Measurements from ENCODE around the gene SLAMF8.

Gene SLAMF8

GRCh38 chr1:159831412-159832141, 4.9 kb downstream of the SLAMF8 start:
- Histone ChIP-seq H3K27me3 (ENCODE audit: insufficient read depth, low read length) (peaks cover 31% of the 10 kb centered on the region; the same call in 1 of the 2 replicates), H3K27ac (ENCODE audit: low read depth, low read length) (no peak overlapping the region), H3K4me1 (ENCODE audit: insufficient read depth, low read length) (peaks cover 10% of the 10 kb centered on the region; the same call in 1 of the 2 replicates), H3K4me3 (ENCODE audit: low read length) (no peak overlapping the region), H3K9me3 (ENCODE audit: insufficient read depth, low read depth, low read length) (no peaks in the 10 kb centered on the region), H3K9ac (ENCODE audit: low read depth, low read length) (no peak overlapping the region), H3K36me3 (ENCODE audit: insufficient read depth, low read length) (no peaks in the 10 kb centered on the region)
- 46% methylated on average over 6 of the region's 7 CpGs for WGBS

- WGBS, result 86% methylated on average over 2 of the region's 2 CpGs
- Histone ChIP-seq H3K4me1 (ENCODE audit: insufficient read depth, low read length) (peaks cover 10% of the 10 kb centered on the region; the same call in 1 of the 2 replicates), H3K9me3 (ENCODE audit: insufficient read depth, low read depth, low read length) (no peaks in the 10 kb centered on the region), H3K27me3 (ENCODE audit: insufficient read depth, low read length) (peaks cover 31% of the 10 kb centered on the region; the same call in 1 of the 2 replicates), H3K4me3 (ENCODE audit: low read length) (no peak overlapping the region), H3K9ac (ENCODE audit: low read depth, low read length) (no peak overlapping the region), H3K27ac (ENCODE audit: low read depth, low read length) (no peak overlapping the region), H3K36me3 (ENCODE audit: insufficient read depth, low read length) (no peaks in the 10 kb centered on the region)
These were observed 5.6 kb downstream of the SLAMF8 start for GRCh38 chr1:159832309-159832708.

GRCh38 chr1:159835356-159835755, 8.7 kb downstream of the SLAMF8 start:
- H3K27me3 ChIP-seq (ENCODE audit: insufficient read depth, low read length), result peaks cover 27% of the 10 kb centered on the region; the same call in 1 of the 2 replicates
- H3K4me3 ChIP-seq (ENCODE audit: low read length), result no peak overlapping the region
- H3K9ac ChIP-seq (ENCODE audit: low read depth, low read length), result no peak overlapping the region
- H3K36me3 ChIP-seq (ENCODE audit: insufficient read depth, low read length), result no peaks in the 10 kb centered on the region
- H3K27ac ChIP-seq (ENCODE audit: low read depth, low read length), result no peak overlapping the region
- H3K4me1 ChIP-seq (ENCODE audit: insufficient read depth, low read length), result peaks cover 10% of the 10 kb centered on the region; the same call in 1 of the 2 replicates
- WGBS, result 87% methylated on average over 3 of the region's 3 CpGs
- no peaks in the 10 kb centered on the region for H3K9me3 ChIP-seq (ENCODE audit: insufficient read depth, low read depth, low read length)

- peaks cover 10% of the 10 kb centered on the region; the same call in 1 of the 2 replicates for H3K4me1 ChIP-seq (ENCODE audit: insufficient read depth, low read length)
- H3K27me3 ChIP-seq (ENCODE audit: insufficient read depth, low read length), result peaks cover 20% of the 10 kb centered on the region; the same call in 1 of the 2 replicates
- H3K9me3 ChIP-seq (ENCODE audit: insufficient read depth, low read depth, low read length), result no peaks in the 10 kb centered on the region
- H3K27ac ChIP-seq (ENCODE audit: low read depth, low read length), result no peak overlapping the region
- WGBS, result 87% methylated on average over 8 of the region's 8 CpGs
- no peak overlapping the region for H3K4me3 ChIP-seq (ENCODE audit: low read length)
- no peak overlapping the region for H3K9ac ChIP-seq (ENCODE audit: low read depth, low read length)
- H3K36me3 ChIP-seq (ENCODE audit: insufficient read depth, low read length), result no peaks in the 10 kb centered on the region
These were observed 9.3 kb downstream of the SLAMF8 start for GRCh38 chr1:159835862-159836525.

- Histone ChIP-seq H3K9ac (ENCODE audit: low read depth, low read length) (no peak overlapping the region), H3K27ac (ENCODE audit: low read depth, low read length) (no peak overlapping the region), H3K36me3 (ENCODE audit: insufficient read depth, low read length) (no peaks in the 10 kb centered on the region), H3K4me1 (ENCODE audit: insufficient read depth, low read length) (no peaks in the 10 kb centered on the region), H3K4me3 (ENCODE audit: low read length) (no peak overlapping the region), H3K9me3 (ENCODE audit: insufficient read depth, low read depth, low read length) (no peaks in the 10 kb centered on the region), H3K27me3 (ENCODE audit: insufficient read depth, low read length) (peaks cover 8% of the 10 kb centered on the region; the same call in 1 of the 2 replicates)
- WGBS, result 94% methylated on average over 1 of the region's 1 CpG
These were observed 12.0 kb downstream of the SLAMF8 start for GRCh38 chr1:159838715-159839114.

- Histone ChIP-seq H3K4me3 (ENCODE audit: low read length) (no peak overlapping the region), H3K27me3 (ENCODE audit: insufficient read depth, low read length) (peaks cover 5% of the 10 kb centered on the region; the same call in 1 of the 2 replicates), H3K27ac (ENCODE audit: low read depth, low read length) (no peak overlapping the region), H3K36me3 (ENCODE audit: insufficient read depth, low read length) (no peaks in the 10 kb centered on the region), H3K9me3 (ENCODE audit: insufficient read depth, low read depth, low read length) (no peaks in the 10 kb centered on the region), H3K4me1 (ENCODE audit: insufficient read depth, low read length) (no peaks in the 10 kb centered on the region), H3K9ac (ENCODE audit: low read depth, low read length) (no peak overlapping the region)
- 92% methylated on average over 5 of the region's 5 CpGs for WGBS
These were observed 12.6 kb downstream of the SLAMF8 start for GRCh38 chr1:159839116-159839849.

GRCh38 chr1:159841749-159842148, 15.1 kb downstream of the SLAMF8 start:
- no peaks in the 10 kb centered on the region for H3K4me1 ChIP-seq (ENCODE audit: insufficient read depth, low read length)
- 88% methylated on average over 2 of the region's 2 CpGs for WGBS

GRCh38 chr1:159843459-159843858, 16.8 kb downstream of the SLAMF8 start:
- Histone ChIP-seq H3K27ac (ENCODE audit: low read depth, low read length) (no peak overlapping the region), H3K9me3 (ENCODE audit: insufficient read depth, low read depth, low read length) (no peaks in the 10 kb centered on the region), H3K4me1 (ENCODE audit: insufficient read depth, low read length) (no peaks in the 10 kb centered on the region), H3K27me3 (ENCODE audit: insufficient read depth, low read length) (no peaks in the 10 kb centered on the region), H3K4me3 (ENCODE audit: low read length) (no peak overlapping the region), H3K9ac (ENCODE audit: low read depth, low read length) (no peak overlapping the region), H3K36me3 (ENCODE audit: insufficient read depth, low read length) (no peaks in the 10 kb centered on the region)
- 90% methylated on average over 4 of the region's 4 CpGs for WGBS

More at GRCh38 chr1:159841749-159842148, 15.1 kb downstream of the SLAMF8 start:
- no peaks in the 10 kb centered on the region for H3K36me3 ChIP-seq (ENCODE audit: insufficient read depth, low read length)
- H3K27me3 ChIP-seq (ENCODE audit: insufficient read depth, low read length), result no peaks in the 10 kb centered on the region
- no peak overlapping the region for H3K27ac ChIP-seq (ENCODE audit: low read depth, low read length)
- H3K4me3 ChIP-seq (ENCODE audit: low read length), result no peak overlapping the region
- no peaks in the 10 kb centered on the region for H3K9me3 ChIP-seq (ENCODE audit: insufficient read depth, low read depth, low read length)
- H3K9ac ChIP-seq (ENCODE audit: low read depth, low read length), result no peak overlapping the region

- H3K27ac ChIP-seq (ENCODE audit: low read depth, low read length), result no peak overlapping the region
- no peaks in the 10 kb centered on the region for H3K36me3 ChIP-seq (ENCODE audit: insufficient read depth, low read length)
- no peaks in the 10 kb centered on the region for H3K27me3 ChIP-seq (ENCODE audit: insufficient read depth, low read length)
- 83% methylated on average over 13 of the region's 13 CpGs for WGBS
- H3K4me3 ChIP-seq (ENCODE audit: low read length), result no peak overlapping the region
- H3K9ac ChIP-seq (ENCODE audit: low read depth, low read length), result no peak overlapping the region
- H3K9me3 ChIP-seq (ENCODE audit: insufficient read depth, low read depth, low read length), result no peaks in the 10 kb centered on the region
- no peaks in the 10 kb centered on the region for H3K4me1 ChIP-seq (ENCODE audit: insufficient read depth, low read length)
These were observed 19.3 kb downstream of the SLAMF8 start for GRCh38 chr1:159845751-159846629.

- no peaks in the 10 kb centered on the region for H3K4me1 ChIP-seq (ENCODE audit: insufficient read depth, low read length)
- H3K9me3 ChIP-seq (ENCODE audit: insufficient read depth, low read depth, low read length), result no peaks in the 10 kb centered on the region
- H3K4me3 ChIP-seq (ENCODE audit: low read length), result no peak overlapping the region
- no peak overlapping the region for H3K27ac ChIP-seq (ENCODE audit: low read depth, low read length)
- H3K9ac ChIP-seq (ENCODE audit: low read depth, low read length), result no peak overlapping the region
- WGBS, result 84% methylated on average over 4 of the region's 4 CpGs
- H3K27me3 ChIP-seq (ENCODE audit: insufficient read depth, low read length), result no peaks in the 10 kb centered on the region
- H3K36me3 ChIP-seq (ENCODE audit: insufficient read depth, low read length), result no peaks in the 10 kb centered on the region
These were observed 20.6 kb downstream of the SLAMF8 start for GRCh38 chr1:159847231-159847630.

All from HUES64 (cell line).